Stimulated activated CD4-positive, alpha-beta T cell treated with anti-CD3 and anti-CD28 coated beads, Interleukin-12 subunit alpha, Interleukin-12 subunit beta, amount 100 ng/mL, for 24 hours (primary cell): ENCODE measurements around the gene DMPK.
A peak's percentile ranks its signal among the peaks of the same experiment; 100 is the strongest.
"Not testable (repeated sequence)": the region's sequence is repeated elsewhere in the genome, so short reads cannot be mapped to it uniquely, and the experiment has no call there.

ENCODE experiments used
- DNase-seq, 2 experiments: peaks; one replicate each; pipeline ENCODE4 v3.0.0-alpha.2; 2020; ENCODE audit warnings: low read depth in 2 of 2

The DMPK gene

GRCh38 chr19:45768984-45769782, 13.1 kb downstream of the DMPK start, which contains the start of gene SIX5:
SIX5 (minus strand) TSS chr19:45769252; CDS start chr19:45768844, 408 bp downstream.
- DNase-seq: peak; percentile 86 to 95

DNA sequence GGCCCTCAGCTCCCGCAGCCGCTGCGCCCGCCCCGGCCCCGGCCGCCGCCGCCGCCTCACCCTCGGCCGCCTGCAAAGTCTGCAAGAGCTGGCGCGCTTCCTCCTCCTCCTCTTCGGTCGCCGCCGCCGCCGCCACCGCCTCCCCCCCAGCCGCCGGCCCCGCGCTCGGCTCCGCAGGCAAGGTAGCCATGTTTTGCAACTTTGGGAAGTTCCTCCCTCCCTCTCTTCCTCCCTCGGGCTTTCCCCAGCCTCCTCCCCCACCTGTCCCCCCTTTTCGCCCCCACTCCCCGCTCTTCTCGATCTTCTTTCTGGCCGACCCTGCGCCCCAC, 13.7 kb downstream of the DMPK start:
- DNase-seq: peak in 1 of 2 experiments; percentile 28

- DNase-seq: no peak
Observed at GRCh38 chr19:45767881-45768654, 14.2 kb downstream of the DMPK start.

GRCh38 chr19:45767410-45767880, 14.8 kb downstream of the DMPK start:
- DNase-seq: no peak

- no peak for DNase-seq
Observed at GRCh38 chr19:45766869-45767346, 15.4 kb downstream of the DMPK start.

GRCh38 chr19:45766296-45766868, 15.9 kb downstream of the DMPK start:
- no peak for DNase-seq

DNA sequence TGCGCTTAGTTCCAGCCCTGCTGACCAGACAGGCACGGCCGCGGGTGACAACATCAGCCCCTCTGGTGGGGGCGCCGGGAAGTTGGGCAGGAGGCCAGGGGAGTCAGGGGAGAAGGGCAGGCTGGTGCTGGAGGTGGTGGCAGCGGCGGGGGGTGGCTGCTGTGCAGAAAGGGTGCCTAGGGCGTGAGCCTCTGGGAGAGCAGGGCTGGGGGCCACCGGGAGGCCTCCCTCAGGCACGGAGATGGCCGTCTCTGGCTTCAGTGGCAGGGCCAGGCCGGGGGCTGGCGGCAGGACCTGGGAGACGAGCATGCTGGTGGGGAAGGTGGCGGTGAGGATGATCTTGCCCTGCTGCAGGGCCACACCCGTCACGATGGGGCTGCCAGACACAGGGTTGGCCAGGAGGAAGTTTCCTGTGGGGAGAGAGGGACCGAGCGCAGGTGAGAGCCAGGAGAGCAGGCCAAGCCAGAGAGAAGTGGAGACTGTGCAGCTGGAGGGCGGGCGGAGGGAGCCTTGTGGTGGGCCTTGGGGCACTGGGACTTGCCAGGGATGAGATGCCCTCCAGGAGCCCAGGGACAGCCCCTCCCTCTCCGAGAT, 16.5 kb downstream of the DMPK start:
- DNase-seq: no peak

- no peak for DNase-seq
Observed at GRCh38 chr19:45764945-45765701, 17.2 kb downstream of the DMPK start.

DNA sequence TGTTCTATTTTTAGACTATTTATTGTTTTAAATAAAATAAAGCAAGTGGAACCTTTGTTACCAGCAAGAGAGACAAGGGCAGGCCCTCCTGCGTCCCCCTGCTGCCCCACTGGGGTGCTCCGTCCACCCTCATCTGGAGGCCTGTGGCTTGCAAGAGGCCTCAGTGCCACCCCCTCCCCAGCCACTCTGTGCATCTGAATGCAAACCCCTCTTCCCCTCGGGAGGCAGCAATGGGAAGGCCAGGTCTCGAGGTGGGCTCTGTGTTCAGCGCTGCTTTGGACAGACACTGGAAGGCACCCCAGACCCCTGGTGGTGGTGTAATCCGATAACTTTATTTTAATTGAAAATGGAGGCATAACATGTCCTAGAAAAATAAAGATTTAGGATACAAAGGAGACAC, 17.8 kb downstream of the DMPK start:
- DNase-seq: no peak

GRCh38 chr19:45763691-45764294, 18.5 kb downstream of the DMPK start:
- no peak for DNase-seq

- DNase-seq: no peak
Observed at GRCh38 chr19:45762870-45763631, 19.2 kb downstream of the DMPK start.

GRCh38 chr19:45761714-45762113, 20.6 kb downstream of the DMPK start:
- no peak for DNase-seq

GRCh38 chr19:45758921-45759320, 23.4 kb downstream of the DMPK start:
- no peak for DNase-seq

GRCh38 chr19:45757695-45758094, 24.6 kb downstream of the DMPK start:
- DNase-seq: no peak

GRCh38 chr19:45754323-45754722, 28.0 kb downstream of the DMPK start:
- DNase-seq: no peak

DNA sequence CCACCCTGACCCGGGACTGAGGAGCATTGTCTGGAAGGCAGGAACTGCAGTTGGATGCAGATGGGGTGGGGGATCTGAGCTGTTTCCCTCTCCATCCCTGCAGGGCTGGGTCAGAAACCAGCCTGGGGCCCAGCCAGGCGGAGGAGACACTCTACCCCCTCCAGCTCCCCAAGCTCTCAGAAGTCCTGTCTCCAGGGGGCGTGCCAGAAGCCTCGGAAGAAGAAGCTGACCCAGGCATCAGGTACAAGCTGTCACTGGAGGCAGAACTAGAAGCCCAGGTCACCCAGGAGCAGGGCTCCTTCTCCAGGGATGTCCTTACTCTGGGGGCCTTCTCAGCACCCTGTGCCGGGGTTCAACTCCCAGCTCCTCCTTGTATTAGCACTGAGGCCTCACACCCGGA, 28.7 kb downstream of the DMPK start:
- no peak for DNase-seq

DNA sequence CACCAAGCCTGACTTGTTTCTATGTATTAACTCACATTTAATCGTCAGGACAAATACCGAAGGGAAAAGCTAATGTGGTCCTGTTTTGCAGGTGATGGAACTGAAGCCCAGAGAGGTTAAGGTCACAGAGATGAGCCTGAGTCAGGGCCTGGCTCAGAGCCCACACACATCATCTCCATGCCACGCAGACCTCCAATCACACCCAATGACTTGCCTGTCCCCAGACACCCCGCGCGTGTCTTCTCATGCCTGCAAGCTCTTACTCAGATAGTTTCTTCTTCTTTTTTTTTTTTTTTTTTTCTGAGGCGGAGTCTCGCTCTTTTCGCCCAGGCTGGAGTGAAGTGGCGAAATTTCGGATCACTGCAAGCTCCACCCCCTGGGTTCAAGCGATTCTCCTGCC, 29.7 kb downstream of the DMPK start:
- DNase-seq: no peak

DNA sequence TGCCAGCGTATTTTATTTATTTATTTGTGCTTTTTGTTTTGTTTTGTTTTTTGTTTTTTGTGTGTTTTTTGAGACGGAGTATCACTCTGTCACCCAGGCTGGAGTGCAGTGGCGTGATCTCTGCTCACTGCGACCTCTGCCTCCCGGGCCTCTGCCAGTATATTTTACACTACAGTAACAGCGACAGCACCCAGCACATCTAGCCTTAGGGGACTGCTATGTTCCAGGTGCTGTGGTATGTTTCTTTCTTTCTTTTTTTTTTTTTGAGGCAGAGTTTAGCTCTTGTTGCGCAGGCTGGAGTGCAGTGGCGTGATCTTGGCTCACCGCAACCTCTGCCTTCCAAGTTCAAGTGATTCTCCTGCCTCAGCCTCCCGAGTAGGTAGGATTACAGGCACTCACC, 30.8 kb downstream of the DMPK start:
- DNase-seq: not testable (repeated sequence)

GRCh38 chr19:45747513-45747912, 34.8 kb downstream of the DMPK start:
- no peak for DNase-seq

GRCh38 chr19:45746866-45747265, 35.4 kb downstream of the DMPK start:
- no peak for DNase-seq
